Testis (tissue), 3 donors: Measurements from ENCODE around the gene SYT8. TPM values are rescaled to one million over a fixed set of nuclear protein-coding genes. Genes with fewer than 3 reads are reported as not detected.

Source experiments
- DNase-seq: peaks from one replicate; pipeline ENCODE4 v3.0.0-alpha.2; 2019
- H3K27ac ChIP-seq, 2 donors: fragments of 200-600 bp; sonication (generic); one replicate each; pipeline ENCODE4 v1.5.1; 2019
- H3K27me3 ChIP-seq: fragments of 200-600 bp; sonication (generic); one replicate; pipeline ENCODE4 v1.5.1; 2019
- H3K36me3 ChIP-seq: fragments of 200-600 bp; sonication (generic); one replicate; pipeline ENCODE4 v1.5.1; 2017; ENCODE audit warnings: low read depth; ENCODE audit errors: missing control alignments
- H3K4me1 ChIP-seq: fragments of 200-600 bp; sonication (generic); one replicate; pipeline ENCODE4 v1.5.1; 2019
- H3K4me3 ChIP-seq, 2 donors: fragments of 200-600 bp; sonication (generic); one replicate each; pipeline ENCODE4 v1.5.1; 2017 to 2019
- H3K9me3 ChIP-seq: fragments of 200-600 bp; sonication (generic); one replicate; pipeline ENCODE4 v1.5.1; 2017
- CTCF ChIP-seq, 3 experiments: fragments of 450-650 bp in 2 of 3; fragments of 200-600 bp in 1 of 3; sonication (generic) in 1 of 3; IDR thresholded peaks; one replicate each; pipeline ENCODE4 v1.5.1; 2016 to 2019; ENCODE audit warnings: antibody characterized with exemption in 3 of 3, mild to moderate bottlenecking in 2 of 3, moderate library complexity in 1 of 3
- POLR2A ChIP-seq: fragments of 450-650 bp; IDR thresholded peaks from one replicate; pipeline ENCODE4 v1.6.1; 2017; ENCODE audit warnings: antibody characterized with exemption, mild to moderate bottlenecking, moderate library complexity
- WGBS, 2 donors: methylation state at CpG; one replicate each; pipeline ENCODE4 v1.1.5; 2018; 5-methylcytosine and 5-hydroxymethylcytosine counted together
- intact Hi-C: fragments of 100-400 bp; cut with DNase I; formaldehyde crosslinking; loops from one replicate; pipeline ENCODE4 v1.15.1; 2023; ENCODE audit warnings: low total_unique reads
- polyA plus RNA-seq: library from polyadenylated mRNA; stranded (reverse); fragments of 350-450 nt; fragmentation: Illumina TruSeq; extraction: RNeasy Lipid Tissue Mini Kit (QIAGEN cat#74804); gene quantifications from one replicate; pipeline ENCODE4 v1.2.3, GENCODE V29; 2014; ENCODE audit warnings: low read depth, low replicate concordance; ENCODE audit not compliant: insufficient read depth
- total RNA-seq, 2 donors: library from RNA; depleted of rRNA; stranded (reverse); fragments of >200 nt; gene quantifications; one replicate each; pipeline ENCODE4 v1.2.3, GENCODE V29; 2016

Gene SYT8
- total and polyA plus RNA-seq, 3 donors from 2014 or later, result 0.98 to 2.7 (median 1.7) TPM

DNA sequence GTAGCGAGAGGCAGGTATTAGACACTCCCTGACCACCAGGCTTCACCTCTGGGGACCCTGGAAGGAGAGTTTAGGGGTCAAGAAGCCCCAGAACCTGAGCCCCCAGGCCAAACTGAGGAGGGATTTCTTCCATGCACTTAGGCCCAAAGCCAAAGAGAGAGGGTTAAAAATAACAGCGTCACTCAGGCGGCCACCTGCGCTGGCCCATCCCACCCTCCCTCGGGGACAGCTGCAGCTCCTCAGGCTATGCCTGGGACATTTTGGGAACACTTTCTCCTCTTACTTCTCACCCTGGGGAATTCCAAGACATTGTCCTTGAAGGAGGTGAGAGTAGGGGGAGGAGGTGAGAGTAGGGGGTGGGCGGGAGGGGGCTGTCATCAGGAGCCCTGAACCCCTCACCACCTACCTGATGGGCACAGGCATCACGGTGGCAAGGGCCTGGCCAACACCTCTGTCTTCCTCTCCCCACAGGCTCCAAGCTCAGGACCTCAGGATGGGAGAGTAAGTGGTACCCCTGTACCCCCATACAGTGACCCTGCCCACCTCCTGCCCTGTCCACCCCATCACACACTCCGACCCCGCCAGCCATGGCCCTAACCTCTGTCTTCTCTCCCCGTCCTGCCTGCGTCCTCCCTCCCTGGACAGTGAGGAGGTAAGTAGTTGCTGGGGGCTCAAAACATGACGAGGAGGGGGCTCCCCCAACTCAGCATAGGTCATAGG, 4.6 kb downstream of the SYT8 start:
- H3K9me3 ChIP-seq, result no peaks in the 10 kb centered on the region
- no peaks in the 10 kb centered on the region for H3K27me3 ChIP-seq
- WGBS, 2 donors, result 67 to 83% methylated on average over 12 of the region's 12 CpGs
- H3K4me1 ChIP-seq, result peaks cover 5% of the 10 kb centered on the region
- H3K27ac ChIP-seq, result no peak overlapping the region
- H3K4me3 ChIP-seq, result no peak overlapping the region
- TF ChIP-seq POLR2A, result no peak
- TF ChIP-seq CTCF (IDR thresholded peaks at IDR 0.05), result no peak
- DNase-seq, result no peak
- intact Hi-C loops, result loop anchor here (10.0 kb wide), 2 partner anchors 185 to 315 kb away; no protein-coding TSS in a partner anchor
- no peaks in the 10 kb centered on the region for H3K36me3 ChIP-seq

GRCh38 chr11:1839924-1840779, 5.4 kb downstream of the SYT8 start:
- Histone ChIP-seq H3K27ac (no peak overlapping the region), H3K4me1 (peaks cover 13% of the 10 kb centered on the region), H3K9me3 (no peaks in the 10 kb centered on the region), H3K36me3 (no peaks in the 10 kb centered on the region), H3K4me3 (no peak overlapping the region), H3K27me3 (no peaks in the 10 kb centered on the region)
- intact Hi-C loops, result loop anchor here (10.0 kb wide), 2 partner anchors 185 to 315 kb away; no protein-coding TSS in a partner anchor
- TF ChIP-seq POLR2A, result no peak
- no peak for TF ChIP-seq CTCF (IDR thresholded peaks at IDR 0.05)
- peak; percentile 52 for DNase-seq
- 88 to 97% methylated on average over 10 to 20 of the region's 26 CpGs for WGBS, 2 donors

DNA sequence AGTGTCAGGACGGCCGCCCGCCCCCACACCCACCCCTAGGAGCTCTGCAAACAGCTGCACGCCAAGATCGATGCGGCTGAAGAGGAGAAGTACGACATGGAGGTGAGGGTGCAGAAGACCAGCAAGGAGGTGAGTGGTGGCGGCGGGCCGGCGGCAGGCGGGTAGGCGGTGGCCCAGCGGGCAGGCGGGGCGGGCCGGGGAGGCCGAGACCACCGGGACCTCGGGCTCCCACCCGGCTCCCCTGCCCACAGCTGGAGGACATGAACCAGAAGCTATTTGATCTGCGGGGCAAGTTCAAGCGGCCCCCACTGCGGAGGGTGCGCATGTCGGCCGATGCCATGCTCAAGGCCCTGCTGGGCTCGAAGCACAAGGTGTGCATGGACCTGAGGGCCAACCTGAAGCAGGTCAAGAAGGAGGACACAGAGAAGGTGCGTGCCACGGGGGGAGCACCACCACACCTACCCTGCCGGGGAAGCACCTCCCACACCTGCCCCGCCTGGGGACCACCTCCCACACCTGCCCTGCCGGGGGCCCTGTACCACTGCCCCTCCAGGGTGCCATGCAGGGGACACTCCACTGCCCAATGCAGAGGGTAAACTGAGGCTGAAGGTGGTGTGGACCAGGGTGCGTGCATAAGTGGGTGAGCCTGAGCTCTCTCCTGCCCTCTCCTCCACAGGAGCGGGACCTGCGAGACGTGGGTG, 6.1 kb downstream of the SYT8 start:
- H3K4me3 ChIP-seq, result no peak overlapping the region
- peaks cover 21% of the 10 kb centered on the region for H3K4me1 ChIP-seq
- H3K9me3 ChIP-seq, result no peaks in the 10 kb centered on the region
- H3K27me3 ChIP-seq, result no peaks in the 10 kb centered on the region
- DNase-seq, result no peak
- H3K36me3 ChIP-seq, result no peaks in the 10 kb centered on the region
- WGBS, 2 donors, result 94 to 97% methylated on average over 14 to 37 of the region's 37 CpGs
- no peak for TF ChIP-seq CTCF (IDR thresholded peaks at IDR 0.05)
- no peak for TF ChIP-seq POLR2A
- intact Hi-C loops, result no loop called here
- H3K27ac ChIP-seq, result no peak overlapping the region

- H3K36me3 ChIP-seq, result no peaks in the 10 kb centered on the region
- intact Hi-C loops, result no loop called here
- H3K4me1 ChIP-seq, result peaks cover 28% of the 10 kb centered on the region
- H3K27ac ChIP-seq, result no peak overlapping the region
- 76 to 90% methylated on average over 6 to 19 of the region's 19 CpGs for WGBS, 2 donors
- no peaks in the 10 kb centered on the region for H3K27me3 ChIP-seq
- TF ChIP-seq POLR2A (no peak), CTCF (IDR thresholded peaks at IDR 0.05) (no peak)
- H3K4me3 ChIP-seq, result no peak overlapping the region
- DNase-seq, result no peak
- H3K9me3 ChIP-seq, result no peaks in the 10 kb centered on the region
Measured at GRCh38 chr11:1841511-1842148, 6.8 kb downstream of the SYT8 start.
